Skeletal muscle tissue (tissue), 4 donors: ENCODE results near the gene HMGCS1. TPM values are rescaled to one million over a fixed set of nuclear protein-coding genes. Genes with fewer than 3 reads are reported as not detected.
"Not testable (repeated sequence)": the region's sequence is repeated elsewhere in the genome, so short reads cannot be mapped to it uniquely, and the experiment has no call there.

Experiments used
- H3K27ac ChIP-seq: one replicate; pipeline ENCODE4 v1.7.0; 2013; ENCODE audit warnings: mild to moderate bottlenecking, low read depth, low read length, inconsistent platforms
- H3K27me3 ChIP-seq, 3 donors: one replicate each; pipeline ENCODE4 v1.7.0; 2013; ENCODE audit warnings: low read length in 3 of 3; ENCODE audit not compliant: control insufficient read depth in 3 of 3, insufficient read depth in 3 of 3
- H3K36me3 ChIP-seq, 3 donors: one replicate each; pipeline ENCODE4 v1.7.0; 2013; ENCODE audit warnings: low read length in 3 of 3; ENCODE audit not compliant: control insufficient read depth in 3 of 3, insufficient read depth in 3 of 3
- H3K4me1 ChIP-seq, 3 donors: one replicate each; pipeline ENCODE4 v1.7.0; 2013; ENCODE audit warnings: low read length in 3 of 3, mild to moderate bottlenecking in 3 of 3; ENCODE audit not compliant: control insufficient read depth in 3 of 3, insufficient read depth in 3 of 3
- H3K4me3 ChIP-seq, 3 donors: one replicate each; pipeline ENCODE4 v1.7.0; 2013; ENCODE audit warnings: low read length in 3 of 3
- H3K9ac ChIP-seq, 3 donors: one replicate each; pipeline ENCODE4 v1.7.0; 2013; ENCODE audit warnings: low read length in 3 of 3, mild to moderate bottlenecking in 3 of 3, moderate library complexity in 2 of 3, low read depth in 1 of 3
- H3K9me3 ChIP-seq, 3 donors: one replicate each; pipeline ENCODE4 v1.7.0; 2013; ENCODE audit warnings: low read length in 3 of 3; ENCODE audit not compliant: control insufficient read depth in 3 of 3
- total RNA-seq: library from RNA; depleted of rRNA; stranded (reverse); fragments of >200 nt; gene quantifications from one replicate; pipeline ENCODE4 v1.2.3, GENCODE V29; 2014
- donor health status: Osteomylitis.

HMGCS1 gene
- total RNA-seq, 1 donor from 2014 or later: 50.6 TPM

- no peaks in the 10 kb centered on the region for H3K4me1 ChIP-seq
- H3K9me3 ChIP-seq: no peaks in the 10 kb centered on the region
- H3K9ac ChIP-seq: no peak overlapping the region
- H3K27ac ChIP-seq: no peak overlapping the region
- H3K27me3 ChIP-seq: no peaks in the 10 kb centered on the region
- peaks cover 6 to 17% (median 9%) of the 10 kb centered on the region in 3 donors for H3K36me3 ChIP-seq
- no peak overlapping the region for H3K4me3 ChIP-seq
Observed at GRCh38 chr5:43286623-43287022, 26.6 kb downstream of the HMGCS1 start.

GRCh38 chr5:43281840-43282658 is 31.2 kb downstream of the HMGCS1 start:
- Histone ChIP-seq H3K36me3 (peaks cover 0 to 7% (median 0%) of the 10 kb centered on the region in 3 donors), H3K9ac (no peak overlapping the region), H3K4me1 (no peaks in the 10 kb centered on the region), H3K4me3 (no peak overlapping the region), H3K9me3 (no peaks in the 10 kb centered on the region), H3K27ac (no peak overlapping the region), H3K27me3 (no peaks in the 10 kb centered on the region)

- no peaks in the 10 kb centered on the region for H3K36me3 ChIP-seq
- no peak overlapping the region for H3K9ac ChIP-seq
- H3K4me3 ChIP-seq: no peak overlapping the region
- no peaks in the 10 kb centered on the region for H3K9me3 ChIP-seq
- H3K27me3 ChIP-seq: no peaks in the 10 kb centered on the region
- H3K27ac ChIP-seq: no peak overlapping the region
- H3K4me1 ChIP-seq: no peaks in the 10 kb centered on the region
Observed at GRCh38 chr5:43279548-43280274, 33.5 kb downstream of the HMGCS1 start.

- H3K4me1 ChIP-seq: no peaks in the 10 kb centered on the region
- H3K27me3 ChIP-seq: no peaks in the 10 kb centered on the region
- no peak overlapping the region for H3K4me3 ChIP-seq
- no peaks in the 10 kb centered on the region for H3K36me3 ChIP-seq
- H3K9ac ChIP-seq: no peak overlapping the region
- H3K27ac ChIP-seq: no peak overlapping the region
- H3K9me3 ChIP-seq: no peaks in the 10 kb centered on the region
Observed at GRCh38 chr5:43275391-43275790, 37.8 kb downstream of the HMGCS1 start.

GRCh38 chr5:43274435-43275114 is 38.6 kb downstream of the HMGCS1 start:
- H3K36me3 ChIP-seq: no peaks in the 10 kb centered on the region
- H3K9me3 ChIP-seq: no peaks in the 10 kb centered on the region
- no peak overlapping the region for H3K4me3 ChIP-seq
- no peaks in the 10 kb centered on the region for H3K27me3 ChIP-seq
- H3K9ac ChIP-seq: no peak overlapping the region
- H3K4me1 ChIP-seq: no peaks in the 10 kb centered on the region
- H3K27ac ChIP-seq: no peak overlapping the region

GRCh38 chr5:43273552-43273951 is 39.7 kb downstream of the HMGCS1 start:
- H3K27me3 ChIP-seq: no peaks in the 10 kb centered on the region
- H3K9me3 ChIP-seq: no peaks in the 10 kb centered on the region
- no peaks in the 10 kb centered on the region for H3K4me1 ChIP-seq
- no peak overlapping the region for H3K9ac ChIP-seq
- no peak overlapping the region for H3K4me3 ChIP-seq
- no peak overlapping the region for H3K27ac ChIP-seq
- H3K36me3 ChIP-seq: no peaks in the 10 kb centered on the region

- no peak overlapping the region for H3K9ac ChIP-seq
- H3K4me1 ChIP-seq: no peaks in the 10 kb centered on the region
- H3K9me3 ChIP-seq: peaks cover 0 to 2% (median 0%) of the 10 kb centered on the region in 3 donors
- H3K27ac ChIP-seq: no peak overlapping the region
- H3K36me3 ChIP-seq: no peaks in the 10 kb centered on the region
- H3K4me3 ChIP-seq: no peak overlapping the region
- no peaks in the 10 kb centered on the region for H3K27me3 ChIP-seq
Observed at GRCh38 chr5:43270645-43271044, 42.6 kb downstream of the HMGCS1 start.

- Histone ChIP-seq H3K4me3 (no peak overlapping the region), H3K9me3 (peaks cover 0 to 2% (median 0%) of the 10 kb centered on the region in 3 donors), H3K27me3 (no peaks in the 10 kb centered on the region), H3K36me3 (no peaks in the 10 kb centered on the region), H3K27ac (no peak overlapping the region), H3K9ac (no peak overlapping the region), H3K4me1 (no peaks in the 10 kb centered on the region)
Observed at GRCh38 chr5:43268188-43268820, 44.9 kb downstream of the HMGCS1 start.

- not testable (repeated sequence) for H3K27ac ChIP-seq, H3K4me1 ChIP-seq, H3K9me3 ChIP-seq, H3K9ac ChIP-seq, H3K36me3 ChIP-seq, H3K4me3 ChIP-seq, H3K27me3 ChIP-seq
Observed at GRCh38 chr5:43262269-43262668, 50.9 kb downstream of the HMGCS1 start.
